Tibial nerve (tissue), 4 donors: ENCODE data around the gene MEIOB.

Source experiments
- EP300 ChIP-seq, 2 donors: sonication (generic); formaldehyde crosslinking; IDR thresholded peaks; one replicate each; pipeline ENCODE4 v1.6.1; 2017; ENCODE audit warnings: antibody characterized with exemption in 2 of 2, mild to moderate bottlenecking in 1 of 2
- POLR2A ChIP-seq, 2 donors: fragments of 450-650 bp; IDR thresholded peaks; one replicate each; pipeline ENCODE4 v1.6.1; 2017; ENCODE audit warnings: antibody characterized with exemption in 2 of 2, mild to moderate bottlenecking in 2 of 2, moderate library complexity in 2 of 2
- TF ChIP-seq, protein P1 (sequence below), 5 experiments: fragments of 200-600 bp in 3 of 5; fragments of 450-650 bp in 2 of 5; sonication (generic) in 3 of 5; IDR thresholded peaks; one replicate each; pipeline ENCODE4 v1.5.1; 2016 to 2019; ENCODE audit warnings: antibody characterized with exemption in 5 of 5, mild to moderate bottlenecking in 3 of 5, moderate library complexity in 2 of 5

DNA sequence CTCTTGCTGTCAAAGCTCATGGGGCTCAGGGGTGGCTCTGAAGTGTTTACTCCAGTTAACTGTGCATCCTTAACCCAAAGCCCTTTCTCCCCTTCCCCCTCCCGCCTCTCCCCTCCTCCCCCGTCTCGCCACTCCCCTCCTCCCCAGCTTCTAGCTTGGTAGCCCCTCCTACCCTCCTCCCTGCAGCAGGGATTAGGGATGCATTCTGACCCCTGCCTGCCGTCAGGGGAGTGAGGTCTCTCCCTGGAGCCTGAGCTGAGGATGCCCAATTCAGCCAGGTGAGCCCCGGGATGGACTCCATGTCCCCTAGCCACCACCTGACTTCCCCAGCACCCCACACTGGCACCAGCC lies 44.7 kb upstream of the MEIOB start:
- TF ChIP-seq EP300 (IDR thresholded peaks at IDR 0.05) = no peak
- TF ChIP-seq, protein P1, sequence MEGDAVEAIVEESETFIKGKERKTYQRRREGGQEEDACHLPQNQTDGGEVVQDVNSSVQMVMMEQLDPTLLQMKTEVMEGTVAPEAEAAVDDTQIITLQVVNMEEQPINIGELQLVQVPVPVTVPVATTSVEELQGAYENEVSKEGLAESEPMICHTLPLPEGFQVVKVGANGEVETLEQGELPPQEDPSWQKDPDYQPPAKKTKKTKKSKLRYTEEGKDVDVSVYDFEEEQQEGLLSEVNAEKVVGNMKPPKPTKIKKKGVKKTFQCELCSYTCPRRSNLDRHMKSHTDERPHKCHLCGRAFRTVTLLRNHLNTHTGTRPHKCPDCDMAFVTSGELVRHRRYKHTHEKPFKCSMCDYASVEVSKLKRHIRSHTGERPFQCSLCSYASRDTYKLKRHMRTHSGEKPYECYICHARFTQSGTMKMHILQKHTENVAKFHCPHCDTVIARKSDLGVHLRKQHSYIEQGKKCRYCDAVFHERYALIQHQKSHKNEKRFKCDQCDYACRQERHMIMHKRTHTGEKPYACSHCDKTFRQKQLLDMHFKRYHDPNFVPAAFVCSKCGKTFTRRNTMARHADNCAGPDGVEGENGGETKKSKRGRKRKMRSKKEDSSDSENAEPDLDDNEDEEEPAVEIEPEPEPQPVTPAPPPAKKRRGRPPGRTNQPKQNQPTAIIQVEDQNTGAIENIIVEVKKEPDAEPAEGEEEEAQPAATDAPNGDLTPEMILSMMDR (IDR thresholded peaks at IDR 0.05) = no peak
- no peak for TF ChIP-seq POLR2A (IDR thresholded peaks at IDR 0.05)
